NCI-H2171 treated with DMSO at 0.1 percent for 48 hours (cell line): Measurements from ENCODE around the gene AUTS2.
A peak's percentile ranks its signal among the peaks of the same experiment; 100 is the strongest.

ENCODE experiments used
- DNase-seq: peaks from one replicate; lab custom pipeline; 2025; lab: John Stamatoyannopoulos, UW

Gene AUTS2

DNA sequence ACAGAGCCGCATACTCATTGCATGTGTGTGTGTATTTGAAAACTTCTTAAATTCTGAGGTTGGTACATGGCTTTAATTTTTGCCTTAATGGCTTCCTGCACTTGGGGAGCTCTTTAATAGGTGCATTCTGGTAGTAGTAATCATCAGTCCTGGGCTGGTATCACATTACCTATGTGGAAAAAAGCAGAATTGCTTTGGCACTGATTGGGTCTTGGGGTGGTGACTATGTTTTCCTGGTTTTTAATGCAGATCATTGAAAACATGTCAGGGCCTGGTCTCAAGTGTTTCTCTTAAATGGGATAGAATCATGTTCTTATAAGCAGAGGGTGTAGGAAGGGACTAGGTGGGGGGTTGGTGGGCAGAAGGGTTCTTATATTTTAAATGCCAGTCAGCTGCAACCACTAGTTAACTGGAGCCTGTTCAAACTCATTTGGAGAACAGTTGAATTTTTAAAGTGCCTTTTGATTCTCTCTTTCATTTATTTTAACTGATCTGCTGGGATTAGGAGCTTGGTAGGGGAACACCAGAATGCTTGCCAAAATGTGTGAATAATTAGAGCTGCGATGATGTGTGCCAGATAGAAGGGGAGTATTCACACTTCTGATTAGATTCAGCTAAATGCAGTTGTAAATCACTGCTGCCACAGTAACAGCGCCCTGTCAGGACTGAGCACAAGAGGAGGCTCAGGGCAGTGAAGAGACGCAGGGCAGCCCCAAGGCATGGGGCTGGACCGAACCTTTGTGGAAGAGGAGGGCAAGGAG lies 900.1 kb downstream of the AUTS2 start:
- peak; percentile 80 for DNase-seq

- DNase-seq, result no peak
These were observed 902.0 kb downstream of the AUTS2 start for GRCh38 chr7:70500261-70500660.

DNA sequence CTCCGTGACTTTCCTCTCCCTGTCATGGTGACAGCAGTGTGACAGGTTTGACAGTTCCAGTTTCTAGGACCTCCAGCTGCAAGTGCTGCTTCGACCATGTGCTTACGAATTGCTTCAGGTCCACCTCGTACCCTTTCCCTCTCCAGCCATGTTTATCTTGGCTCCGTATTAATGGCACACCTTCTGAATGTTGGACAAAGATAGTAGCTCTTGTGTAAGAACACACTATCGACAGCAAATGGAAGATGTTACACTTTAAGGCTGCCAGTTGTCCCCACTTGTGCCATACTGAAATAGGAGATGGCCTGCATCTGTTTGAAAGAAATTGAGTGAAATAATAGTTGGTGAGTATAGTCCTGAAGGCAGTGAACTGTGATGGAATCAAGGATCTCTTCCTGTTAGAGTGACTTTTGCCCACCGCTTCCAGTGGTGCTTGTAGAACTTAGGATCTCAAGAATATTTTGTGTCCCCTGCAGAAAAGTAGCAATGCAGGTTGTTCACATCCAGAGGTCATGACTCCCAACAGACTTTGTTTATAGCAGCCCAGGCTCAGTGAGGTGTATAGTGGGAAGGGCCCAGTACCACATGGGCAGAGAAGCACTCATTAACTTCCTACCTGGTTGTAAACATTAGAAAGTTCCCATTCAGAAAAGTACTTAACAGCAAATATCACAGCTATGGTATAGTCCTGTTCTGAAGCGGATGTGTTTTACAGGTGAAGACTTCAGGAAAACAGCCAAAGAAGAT lies 904.0 kb downstream of the AUTS2 start:
- peak; percentile 63 for DNase-seq

- DNase-seq, result peak; percentile 58
These were observed 906.0 kb downstream of the AUTS2 start for GRCh38 chr7:70504254-70504653.

DNA sequence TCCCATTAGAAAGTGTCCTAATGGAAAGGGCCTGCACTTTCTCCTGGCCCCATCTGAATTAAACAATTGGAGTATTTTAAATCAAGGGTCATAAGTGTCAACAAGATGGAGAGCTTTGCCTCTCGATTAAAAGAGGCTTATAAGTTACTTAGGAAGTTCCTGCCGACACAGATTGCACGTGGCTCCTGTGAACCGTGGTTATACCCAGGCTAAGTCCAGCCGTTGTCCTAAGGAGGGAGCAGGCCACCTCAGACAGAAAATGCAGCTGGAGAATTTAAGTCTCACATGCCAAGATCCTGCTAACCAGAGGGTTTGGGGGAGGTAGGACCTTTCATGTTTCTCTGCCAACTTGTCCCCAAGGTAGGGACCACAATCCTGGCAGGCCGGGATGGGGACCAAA lies 907.2 kb downstream of the AUTS2 start:
- DNase-seq, result no peak

DNA sequence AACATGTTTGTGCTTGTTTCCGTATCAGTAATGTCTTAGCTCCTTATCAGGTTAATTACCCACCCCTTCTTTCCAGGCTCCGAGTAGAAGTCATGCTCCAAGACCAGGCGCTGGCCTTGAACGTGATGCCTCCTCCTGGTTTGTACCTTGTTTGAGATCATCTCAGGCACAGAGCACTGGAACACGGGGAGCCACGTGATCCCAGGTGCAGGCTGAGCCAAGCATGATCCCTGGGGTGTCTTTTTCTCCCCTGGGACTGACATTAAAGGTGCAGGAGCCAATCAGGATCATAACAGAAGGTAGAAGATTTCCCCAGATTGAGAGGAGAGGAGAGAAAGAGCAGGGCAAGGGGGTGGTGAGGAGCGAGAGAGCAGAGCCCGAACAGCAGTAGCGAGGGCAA lies 907.6 kb downstream of the AUTS2 start:
- DNase-seq, result peak; percentile 89

- DNase-seq, result peak; percentile 88
These were observed 908.2 kb downstream of the AUTS2 start for GRCh38 chr7:70506434-70506833.

- no peak for DNase-seq
These were observed 913.9 kb downstream of the AUTS2 start for GRCh38 chr7:70512144-70512543.

GRCh38 chr7:70512761-70513160 lies 914.5 kb downstream of the AUTS2 start:
- DNase-seq, result no peak

- no peak for DNase-seq
These were observed 922.3 kb downstream of the AUTS2 start for GRCh38 chr7:70520611-70521010.

DNA sequence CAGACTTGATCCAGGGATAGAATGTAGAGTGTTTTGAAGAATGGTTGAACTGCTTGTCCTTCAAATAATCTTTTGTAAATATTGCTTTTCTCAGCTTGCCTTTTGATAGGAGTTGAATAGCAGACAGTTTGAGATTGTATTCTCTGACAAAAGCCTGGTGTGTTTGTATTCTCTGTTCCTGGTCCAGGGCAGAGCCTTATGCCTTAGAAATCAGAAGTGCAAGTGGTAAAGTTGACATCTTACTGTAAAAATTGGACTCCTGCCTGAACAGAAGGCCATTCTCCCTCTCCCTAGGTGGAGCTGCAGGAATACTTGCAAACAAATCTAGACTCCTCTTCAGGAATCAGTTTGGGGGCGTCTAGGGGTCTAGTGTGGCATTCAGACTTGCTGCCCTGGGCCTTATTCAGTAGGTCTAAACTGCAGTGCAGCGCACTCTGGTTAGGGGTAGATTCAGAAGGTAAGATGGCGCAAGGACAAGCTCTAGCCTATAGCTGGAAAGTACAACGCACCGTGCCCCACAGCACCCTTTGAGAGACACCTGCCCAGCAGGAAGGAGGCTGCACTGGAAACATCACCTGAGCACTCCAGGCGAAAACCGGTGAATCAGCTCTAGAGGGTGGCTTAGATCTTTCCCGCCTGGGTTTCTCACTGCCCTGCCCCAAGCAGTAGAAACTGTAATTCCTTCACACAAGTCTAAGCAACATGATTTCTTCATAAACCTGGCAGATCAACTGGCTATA lies 925.1 kb downstream of the AUTS2 start:
- no peak for DNase-seq

DNA sequence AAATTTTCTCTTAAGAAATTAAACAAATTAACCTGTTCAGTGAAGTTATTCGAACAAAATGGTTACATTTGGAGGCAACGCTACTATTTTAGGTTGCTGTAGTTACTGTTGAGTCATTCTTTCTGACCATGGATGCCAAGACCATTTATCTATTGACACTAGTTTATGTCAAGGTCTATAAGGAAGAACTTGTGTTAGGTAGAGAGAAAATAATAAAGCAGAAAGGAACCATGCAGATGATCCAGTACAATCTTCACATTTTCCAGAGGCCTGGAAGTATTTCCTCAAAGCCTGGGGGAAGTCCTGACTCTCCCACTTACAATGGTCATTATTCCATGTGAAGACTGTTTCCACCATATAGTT lies 925.7 kb downstream of the AUTS2 start:
- no peak for DNase-seq

GRCh38 chr7:70525991-70526390 lies 927.7 kb downstream of the AUTS2 start:
- no peak for DNase-seq

GRCh38 chr7:70527520-70528115 lies 929.3 kb downstream of the AUTS2 start:
- no peak for DNase-seq

GRCh38 chr7:70529436-70529835 lies 931.2 kb downstream of the AUTS2 start:
- DNase-seq, result no peak

DNA sequence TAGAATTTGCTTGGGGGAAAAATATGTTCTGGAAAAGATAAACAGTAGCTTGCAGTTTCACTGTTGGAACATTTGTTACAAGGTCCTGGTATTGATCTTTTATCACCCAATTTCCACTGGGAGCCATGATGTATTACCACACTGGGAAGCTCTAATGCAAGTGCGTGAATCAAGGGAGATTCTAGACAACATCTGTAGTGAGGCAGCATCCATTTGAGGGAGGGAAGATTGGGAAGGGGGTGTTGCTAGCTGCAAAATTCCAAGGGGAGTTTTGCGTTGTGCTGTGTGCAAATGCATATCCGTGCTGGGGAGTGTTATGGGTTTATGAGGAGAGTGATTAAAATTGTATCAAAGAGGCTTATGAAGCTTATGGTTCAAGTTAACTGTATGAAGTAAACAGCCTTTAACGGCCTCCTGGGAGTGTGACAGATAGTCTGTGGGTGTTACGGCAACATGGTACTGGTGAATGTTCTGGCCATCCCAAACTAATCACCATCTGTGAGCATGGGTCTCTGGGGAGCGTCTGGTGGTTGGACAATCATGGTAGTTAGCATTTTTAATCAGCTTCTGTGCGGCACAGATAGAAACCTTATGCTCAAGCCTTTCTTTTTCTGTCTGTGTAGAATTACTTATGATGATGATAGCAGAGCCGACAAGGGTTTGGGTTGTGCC lies 931.8 kb downstream of the AUTS2 start:
- peak; percentile 79 for DNase-seq

DNA sequence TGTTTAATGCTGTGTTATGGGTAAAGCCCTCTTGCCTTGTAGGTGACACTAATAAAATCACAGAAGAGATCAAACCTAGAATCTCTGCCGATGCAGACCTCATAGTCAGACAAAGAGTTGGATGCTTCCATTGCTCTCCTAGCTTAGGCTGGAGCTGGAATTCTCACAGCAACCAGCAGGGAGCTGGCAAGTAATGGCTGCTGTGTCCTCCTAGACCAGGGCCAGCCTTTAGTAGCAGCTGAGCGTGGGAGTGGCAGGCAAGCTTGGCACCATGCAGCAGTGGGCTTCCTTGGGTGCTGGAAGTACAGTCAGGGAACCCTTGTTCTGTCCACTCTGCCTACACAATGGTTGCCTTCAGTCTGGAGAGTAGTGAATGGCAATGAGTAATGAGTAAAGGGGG lies 935.3 kb downstream of the AUTS2 start:
- DNase-seq, result no peak

DNA sequence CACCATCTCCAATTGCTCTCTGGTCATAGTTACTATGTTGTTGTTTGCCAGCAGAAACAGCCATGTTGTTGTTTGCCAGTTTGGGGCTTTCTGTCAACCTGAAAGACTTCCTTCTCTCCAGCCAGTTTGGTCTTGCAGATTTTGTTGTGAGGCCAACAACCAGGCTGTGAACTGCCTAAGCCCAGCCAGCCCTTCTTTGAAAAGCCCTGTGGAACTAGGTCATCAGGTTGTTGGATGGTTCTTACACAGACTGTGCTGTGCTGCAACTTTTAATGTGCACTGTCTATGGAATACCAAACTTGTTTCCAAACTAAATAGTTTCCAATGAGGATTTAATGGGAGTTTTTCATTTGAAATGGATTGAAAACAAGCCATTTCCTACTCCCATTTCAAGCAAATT lies 940.9 kb downstream of the AUTS2 start:
- no peak for DNase-seq

DNA sequence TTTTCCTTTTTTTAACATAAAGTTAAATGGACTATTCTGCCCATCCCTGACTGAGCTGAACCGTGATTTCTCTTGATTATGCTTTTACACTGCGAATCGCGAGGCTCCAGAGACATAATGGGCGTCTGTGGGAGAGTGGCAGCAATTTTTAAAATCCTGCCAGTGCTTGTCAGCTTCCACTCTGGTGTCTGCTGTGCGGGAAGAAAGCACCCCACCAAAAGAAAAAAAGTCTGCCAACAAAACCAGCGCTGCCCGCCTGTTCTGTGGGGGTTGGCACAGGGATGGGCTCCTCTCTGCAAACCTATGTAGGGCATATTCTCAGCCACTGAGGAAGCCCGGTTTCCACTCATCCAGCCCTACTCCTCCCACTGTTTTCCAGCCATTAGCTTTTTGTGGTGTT lies 941.3 kb downstream of the AUTS2 start:
- no peak for DNase-seq

GRCh38 chr7:70540641-70541040 lies 942.4 kb downstream of the AUTS2 start:
- DNase-seq, result no peak

GRCh38 chr7:70542750-70543376 lies 944.6 kb downstream of the AUTS2 start:
- DNase-seq, result peak; percentile 44
